ENCODE measurements around the gene RNF123.
"Not testable (repeated sequence)": the region's sequence is repeated elsewhere in the genome, so short reads cannot be mapped to it uniquely, and the experiment has no call there.

DNA sequence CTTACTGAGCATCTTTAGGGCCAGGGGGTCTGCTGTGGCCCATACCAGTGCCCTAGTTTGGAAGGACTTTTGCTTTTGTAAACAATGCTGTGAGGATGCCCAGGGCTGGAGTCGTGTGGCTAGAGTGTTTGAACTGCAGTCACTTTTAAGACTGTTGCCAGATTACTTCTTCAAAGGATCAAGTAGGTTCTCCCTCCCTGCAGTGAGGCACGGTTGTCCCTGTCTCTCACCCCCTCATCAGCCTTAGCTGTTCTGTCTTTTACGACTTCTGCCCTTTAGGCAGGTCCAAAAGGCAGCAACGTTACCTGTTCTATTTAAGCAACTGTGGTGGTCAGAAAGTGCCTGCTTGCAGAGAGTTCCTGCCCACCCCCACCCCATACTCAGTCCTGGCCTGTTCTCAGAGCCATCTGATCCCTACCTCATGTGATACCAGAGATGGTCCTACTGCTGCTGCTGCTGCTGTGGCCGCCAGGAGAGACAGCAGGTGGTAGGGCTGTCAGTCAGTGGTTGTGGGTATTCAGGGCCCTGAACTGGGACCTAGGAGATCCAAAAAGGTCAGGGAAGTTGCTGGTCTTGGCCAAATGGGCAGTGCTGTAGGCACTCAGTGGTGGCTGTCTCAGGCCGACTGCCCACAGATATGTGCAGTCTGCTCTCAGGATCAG lies 5.2 kb downstream of the RNF123 start:
- TF ChIP-seq, protein P1, sequence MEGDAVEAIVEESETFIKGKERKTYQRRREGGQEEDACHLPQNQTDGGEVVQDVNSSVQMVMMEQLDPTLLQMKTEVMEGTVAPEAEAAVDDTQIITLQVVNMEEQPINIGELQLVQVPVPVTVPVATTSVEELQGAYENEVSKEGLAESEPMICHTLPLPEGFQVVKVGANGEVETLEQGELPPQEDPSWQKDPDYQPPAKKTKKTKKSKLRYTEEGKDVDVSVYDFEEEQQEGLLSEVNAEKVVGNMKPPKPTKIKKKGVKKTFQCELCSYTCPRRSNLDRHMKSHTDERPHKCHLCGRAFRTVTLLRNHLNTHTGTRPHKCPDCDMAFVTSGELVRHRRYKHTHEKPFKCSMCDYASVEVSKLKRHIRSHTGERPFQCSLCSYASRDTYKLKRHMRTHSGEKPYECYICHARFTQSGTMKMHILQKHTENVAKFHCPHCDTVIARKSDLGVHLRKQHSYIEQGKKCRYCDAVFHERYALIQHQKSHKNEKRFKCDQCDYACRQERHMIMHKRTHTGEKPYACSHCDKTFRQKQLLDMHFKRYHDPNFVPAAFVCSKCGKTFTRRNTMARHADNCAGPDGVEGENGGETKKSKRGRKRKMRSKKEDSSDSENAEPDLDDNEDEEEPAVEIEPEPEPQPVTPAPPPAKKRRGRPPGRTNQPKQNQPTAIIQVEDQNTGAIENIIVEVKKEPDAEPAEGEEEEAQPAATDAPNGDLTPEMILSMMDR (IDR thresholded peaks at IDR 0.05), result not testable (repeated sequence)
- TF ChIP-seq EP300 (IDR thresholded peaks at IDR 0.05; ENCODE audit: low read depth); POLR2A (IDR thresholded peaks at IDR 0.05): not testable (repeated sequence)

Data from transverse colon (tissue), 3 donors.